ENCODE measurements around the gene ZNF613.
"Not testable (repeated sequence)": the region's sequence is repeated elsewhere in the genome, so short reads cannot be mapped to it uniquely, and the experiment has no call there.

The ZNF613 gene

DNA sequence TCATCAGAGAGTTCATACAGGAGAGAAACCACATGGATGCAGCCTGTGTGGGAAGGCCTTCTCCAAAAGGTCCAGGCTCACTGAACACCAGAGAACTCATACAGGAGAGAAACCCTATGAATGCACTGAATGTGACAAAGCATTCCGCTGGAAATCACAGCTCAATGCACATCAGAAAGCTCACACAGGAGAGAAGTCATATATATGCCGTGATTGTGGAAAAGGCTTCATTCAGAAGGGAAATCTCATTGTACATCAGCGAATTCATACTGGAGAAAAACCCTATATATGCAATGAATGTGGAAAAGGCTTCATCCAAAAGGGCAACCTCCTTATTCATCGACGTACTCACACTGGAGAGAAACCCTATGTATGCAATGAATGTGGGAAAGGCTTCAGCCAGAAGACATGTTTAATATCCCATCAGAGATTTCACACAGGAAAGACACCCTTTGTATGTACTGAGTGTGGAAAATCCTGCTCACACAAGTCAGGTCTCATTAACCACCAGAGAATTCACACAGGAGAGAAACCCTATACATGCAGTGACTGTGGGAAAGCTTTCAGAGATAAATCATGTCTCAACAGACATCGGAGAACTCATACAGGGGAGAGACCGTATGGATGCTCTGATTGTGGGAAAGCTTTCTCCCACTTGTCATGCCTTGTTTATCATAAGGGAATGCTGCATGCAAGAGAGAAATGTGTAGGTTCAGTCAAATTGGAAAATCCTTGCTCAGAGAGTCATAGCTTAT lies 17.7 kb downstream of the ZNF613 start:
- no peak for DNase-seq (ENCODE audit: low spot score)

DNA sequence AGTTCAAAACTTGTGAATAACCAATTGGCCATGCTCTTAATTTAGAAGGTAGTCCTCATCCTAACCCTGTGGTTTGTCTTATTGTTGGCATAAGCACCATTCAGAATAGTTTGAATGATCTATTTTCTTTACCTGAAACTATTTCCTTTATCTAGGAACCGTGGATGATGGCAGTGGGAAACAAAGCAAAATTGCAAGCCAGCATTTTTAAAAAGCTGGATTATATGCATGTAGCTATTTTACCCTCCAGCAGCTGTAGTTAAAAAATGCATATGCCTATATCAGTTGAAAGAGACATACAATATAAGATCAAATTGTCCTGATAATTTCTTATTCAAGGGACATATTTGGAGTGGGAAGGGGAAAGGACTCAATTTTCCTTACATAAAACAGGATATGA lies 19.3 kb downstream of the ZNF613 start:
- DNase-seq (ENCODE audit: low spot score) = no peak

DNA sequence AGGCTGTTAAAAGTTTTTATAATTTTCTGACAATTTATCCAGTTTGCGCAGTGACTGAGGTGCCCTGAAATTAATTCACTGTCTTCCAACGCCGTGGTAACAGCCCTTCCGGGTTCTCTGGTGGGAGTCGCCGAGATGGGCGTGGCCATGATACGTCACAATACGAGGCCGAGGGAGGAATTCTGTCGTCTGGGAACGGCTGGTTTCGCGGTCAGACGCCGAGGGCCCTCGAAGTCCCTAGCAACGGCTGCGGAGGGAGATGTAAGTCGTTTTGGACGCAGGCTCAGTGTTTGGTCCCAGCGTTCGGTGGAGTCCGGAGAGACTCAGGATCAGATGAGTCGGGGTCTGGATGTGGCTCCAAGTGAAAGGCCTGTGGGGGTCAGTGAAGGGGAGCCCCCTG lies 21.7 kb downstream of the ZNF613 start:
- DNase-seq (ENCODE audit: low spot score) = no peak

DNA sequence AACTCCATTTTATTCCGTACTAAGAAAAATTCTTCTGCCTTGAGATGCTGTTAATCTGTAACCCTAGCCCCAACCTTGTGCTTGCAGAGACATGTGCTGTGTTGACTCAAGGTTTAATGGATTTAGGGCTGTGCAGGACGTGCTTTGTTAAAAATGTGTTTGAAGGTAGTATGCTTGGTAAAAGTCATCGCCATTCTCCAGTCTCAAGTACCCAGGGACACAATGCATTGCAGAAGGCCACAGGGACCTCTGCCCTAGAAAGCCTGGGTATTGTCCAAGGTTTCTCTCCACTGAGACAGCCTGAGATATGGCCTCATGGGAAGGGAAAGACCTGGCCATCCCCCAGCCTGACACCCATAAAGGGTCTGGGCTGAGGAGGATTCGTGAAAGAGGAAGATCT lies 30.6 kb downstream of the ZNF613 start:
- DNase-seq (ENCODE audit: low spot score) = not testable (repeated sequence)

DNA sequence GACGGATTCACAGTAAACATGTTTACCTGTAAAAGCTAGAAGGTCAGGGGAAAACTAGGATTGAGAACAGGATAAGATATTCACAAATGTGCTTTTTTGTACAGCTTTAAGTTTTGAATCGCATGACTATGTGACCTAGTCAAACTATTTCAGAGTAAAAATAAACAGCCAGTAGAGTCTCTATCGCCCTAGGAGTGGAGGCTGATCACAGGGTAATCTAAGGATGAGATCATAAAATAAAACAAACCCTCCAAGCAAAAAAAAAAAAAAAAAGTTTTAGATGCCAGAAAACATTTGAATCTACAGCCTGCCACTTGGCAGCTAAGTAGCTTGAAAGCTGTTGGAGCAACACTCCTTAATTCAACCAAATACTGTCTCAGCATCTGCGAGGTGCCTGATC lies 32.5 kb downstream of the ZNF613 start:
- DNase-seq (ENCODE audit: low spot score) = no peak

DNA sequence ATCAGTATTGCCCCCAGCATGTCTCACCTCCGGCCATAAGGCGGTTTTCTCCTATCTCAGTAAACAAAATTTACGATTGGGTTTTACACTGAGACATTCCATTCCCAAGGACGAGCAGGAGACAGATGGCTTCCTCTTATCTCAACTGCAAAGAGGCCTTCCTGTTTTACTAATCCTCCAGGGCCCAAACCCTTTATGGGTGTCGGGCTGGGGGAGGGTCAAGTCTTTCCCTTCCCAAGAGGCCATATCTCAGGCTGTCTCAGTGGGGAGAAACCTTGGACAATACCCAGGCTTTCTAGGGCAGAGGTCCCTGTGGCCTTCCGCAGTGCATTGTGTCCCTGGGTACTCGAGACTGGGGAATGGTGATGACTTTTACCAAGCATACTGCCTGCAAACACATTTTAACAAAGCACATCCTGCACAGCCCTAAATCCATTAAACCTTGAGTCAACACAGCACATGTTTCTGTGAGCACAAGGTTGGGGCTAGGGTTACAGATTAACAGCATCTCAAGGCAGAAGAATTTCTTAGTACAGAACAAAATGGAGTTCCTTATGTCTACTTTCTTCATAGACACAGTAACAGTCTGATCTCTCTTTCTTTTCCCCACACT lies 33.5 kb downstream of the ZNF613 start:
- not testable (repeated sequence) for DNase-seq (ENCODE audit: low spot score)

DNA sequence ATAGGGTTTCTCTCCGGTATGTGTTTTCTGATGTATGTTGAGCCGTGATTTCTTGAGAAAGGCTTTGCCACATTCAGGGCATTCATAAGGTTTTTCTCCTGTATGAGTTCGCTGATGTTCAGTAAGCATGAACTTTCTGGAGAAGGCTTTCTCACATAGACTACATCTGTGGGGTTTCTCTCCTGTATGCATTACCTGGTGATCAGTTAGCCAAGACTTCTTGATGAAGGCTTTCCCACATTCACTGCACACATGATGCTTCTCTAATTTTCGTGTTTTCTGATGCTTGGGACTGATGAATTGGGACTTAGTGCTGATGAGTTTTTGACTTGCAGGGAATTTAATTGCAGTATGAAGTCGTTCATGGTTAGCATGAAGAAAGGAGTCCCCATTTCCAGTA lies 38.3 kb downstream of the ZNF613 start:
- no peak for DNase-seq (ENCODE audit: low spot score)

DNA sequence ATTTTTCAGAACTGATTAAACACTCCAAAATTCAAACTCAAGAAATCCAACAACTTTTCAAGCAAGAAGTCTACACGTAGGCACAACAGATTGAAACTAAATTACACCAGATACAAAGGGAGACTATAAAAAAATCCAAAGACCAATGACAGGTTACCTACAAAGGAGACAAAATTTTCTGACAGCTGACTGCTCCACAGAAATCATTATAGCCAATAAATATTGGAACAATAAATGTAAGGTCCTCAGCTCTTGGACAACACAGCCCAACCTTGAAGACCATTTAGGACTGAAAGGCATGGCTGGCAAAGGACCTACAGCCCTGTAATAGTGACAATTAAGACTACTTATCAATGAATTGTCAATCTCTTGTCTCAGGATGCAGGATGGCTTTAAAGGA lies 43.4 kb downstream of the ZNF613 start:
- DNase-seq (ENCODE audit: low spot score) = no peak

DNA sequence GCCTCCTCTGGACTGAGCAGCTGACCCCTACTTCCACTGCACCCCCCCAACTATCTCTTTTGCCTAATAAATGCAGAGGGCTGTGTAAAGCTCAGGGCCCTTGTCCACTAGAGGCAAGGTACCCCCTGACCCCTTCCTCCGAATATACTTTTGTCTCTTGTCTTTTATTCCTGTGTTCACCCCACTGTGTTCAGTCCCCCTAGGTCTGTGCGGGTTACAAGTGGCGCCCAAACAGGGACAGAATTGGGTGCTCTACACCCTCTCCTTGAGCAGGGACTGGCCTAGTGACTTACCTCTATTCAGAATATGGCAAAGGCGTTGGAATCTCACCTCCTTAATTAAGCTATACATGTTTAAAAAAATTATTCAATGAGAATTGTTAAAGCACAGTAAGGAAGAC lies 44.4 kb downstream of the ZNF613 start:
- no peak for DNase-seq (ENCODE audit: low spot score)

DNA sequence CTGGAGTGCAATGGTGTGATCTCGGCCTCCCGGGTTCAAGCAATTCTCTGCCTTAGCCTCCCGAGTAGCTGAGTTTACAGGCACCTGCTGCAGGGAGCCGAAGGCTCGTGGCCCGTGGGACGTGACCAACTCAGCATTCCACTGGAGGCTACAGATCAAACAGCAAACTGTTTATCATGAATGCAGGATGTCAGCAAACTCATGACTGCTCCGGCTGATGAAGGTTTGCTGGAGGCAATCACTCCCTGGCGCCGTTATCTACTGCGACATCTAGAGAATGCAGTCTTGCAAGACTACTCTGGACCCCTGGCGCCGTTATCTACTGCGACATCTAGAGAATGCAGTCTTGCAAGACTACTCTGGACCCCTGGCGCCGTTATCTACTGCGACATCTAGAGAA lies 48.5 kb downstream of the ZNF613 start:
- not testable (repeated sequence) for DNase-seq (ENCODE audit: low spot score)

DNA sequence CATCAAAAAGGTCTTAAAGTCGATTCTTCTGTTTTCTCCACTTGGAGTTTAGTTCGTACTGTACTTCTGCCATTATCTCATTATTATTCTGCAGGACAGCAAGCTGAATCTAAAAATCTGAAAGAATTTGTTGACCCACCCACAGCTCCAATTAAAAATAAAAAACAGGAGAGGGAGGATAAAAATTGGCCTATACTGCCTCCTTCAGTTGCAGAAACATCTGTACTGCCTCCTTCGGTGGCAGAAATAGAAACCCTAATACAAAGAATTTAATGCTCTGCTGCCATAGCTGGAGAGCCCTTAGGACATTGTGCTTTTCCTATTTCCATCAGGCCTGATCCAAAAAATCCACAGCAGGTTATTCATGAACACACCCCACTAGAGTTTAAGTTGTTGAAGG lies 49.6 kb downstream of the ZNF613 start:
- no peak for DNase-seq (ENCODE audit: low spot score)

DNA sequence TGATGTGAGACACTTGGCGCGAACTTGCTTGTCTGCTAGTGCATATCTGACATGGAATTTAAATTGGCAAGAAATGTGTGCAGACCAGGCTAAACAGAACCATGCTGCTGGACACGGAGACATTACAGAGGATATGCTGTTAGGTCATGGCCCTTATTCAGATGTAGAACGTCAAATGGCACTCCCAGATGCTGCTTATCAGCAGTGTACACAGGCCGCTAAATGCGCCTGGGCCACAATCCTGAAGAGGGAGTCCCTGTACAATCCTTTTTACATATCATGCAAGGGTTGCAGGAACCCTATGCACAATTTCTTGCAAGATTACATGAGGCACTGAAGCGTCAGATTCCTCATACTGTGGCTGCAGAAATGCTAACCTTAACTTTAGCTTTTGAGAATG lies 50.1 kb downstream of the ZNF613 start:
- no peak for DNase-seq (ENCODE audit: low spot score)

DNA sequence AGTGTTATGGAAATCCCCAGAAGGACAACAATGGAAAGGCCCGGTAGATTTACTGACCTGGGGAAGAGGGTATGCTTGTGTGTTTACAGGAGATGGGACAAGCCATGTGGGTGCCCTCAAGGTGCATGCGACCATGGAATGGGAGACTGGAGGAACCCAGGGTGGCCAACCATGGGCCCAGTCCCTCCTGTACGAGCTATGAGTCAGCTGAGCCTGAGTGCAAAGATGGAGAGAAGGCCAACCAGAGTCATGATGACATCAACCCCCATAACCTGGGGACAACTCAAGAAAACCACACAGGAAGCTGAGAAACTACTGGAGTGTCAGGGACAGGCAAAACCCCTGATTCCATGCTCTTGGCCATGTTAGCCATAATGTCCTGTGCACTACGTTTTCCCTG lies 51.6 kb downstream of the ZNF613 start:
- DNase-seq (ENCODE audit: low spot score) = no peak

DNA sequence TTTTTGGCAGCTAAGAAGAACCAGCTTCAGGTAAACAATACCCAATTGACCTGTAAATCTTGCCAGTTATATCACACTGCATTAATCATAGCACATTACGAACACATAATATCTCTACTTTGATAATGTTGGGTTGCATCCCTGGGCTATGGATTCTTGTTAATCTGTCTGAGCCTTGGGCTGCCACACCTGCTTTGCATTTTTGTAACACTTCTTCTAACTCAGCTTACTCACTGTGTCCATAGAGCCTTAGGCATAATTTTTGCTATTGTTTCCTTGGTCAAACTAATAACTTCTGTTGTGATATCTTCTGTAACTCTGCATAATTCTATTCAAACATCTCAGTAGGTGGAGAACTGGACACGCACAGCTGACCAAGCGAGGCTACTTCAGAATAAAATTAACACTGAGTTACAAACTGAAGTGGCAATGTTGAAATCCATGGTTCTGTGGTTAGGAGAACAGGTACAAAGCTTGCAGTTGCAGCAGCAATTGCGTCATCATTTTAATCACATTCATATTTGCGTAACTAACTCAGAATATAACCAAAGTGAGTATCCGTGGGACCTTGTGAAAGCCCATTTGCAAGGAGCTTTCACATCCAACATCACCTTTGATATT lies 53.0 kb downstream of the ZNF613 start:
- DNase-seq (ENCODE audit: low spot score) = no peak

DNA sequence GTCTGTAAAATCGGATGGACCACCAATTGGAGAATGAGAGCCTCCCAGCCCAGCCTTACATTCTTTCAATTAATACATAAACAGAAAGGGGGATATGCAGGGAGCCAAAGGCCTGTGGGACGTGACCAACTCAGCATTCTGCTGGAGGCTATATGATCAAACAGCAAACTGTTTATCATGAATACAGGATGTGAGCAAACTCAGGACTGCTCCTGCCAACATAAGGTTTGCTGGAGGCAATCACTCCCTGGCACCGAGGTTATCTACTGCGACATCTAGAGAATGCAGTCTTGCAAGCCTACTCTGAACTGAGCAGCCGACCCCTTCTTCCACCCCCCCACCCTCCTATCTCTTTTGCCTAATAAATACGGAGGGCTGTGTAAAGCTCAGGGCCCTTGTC lies 53.7 kb downstream of the ZNF613 start:
- not testable (repeated sequence) for DNase-seq (ENCODE audit: low spot score)

DNA sequence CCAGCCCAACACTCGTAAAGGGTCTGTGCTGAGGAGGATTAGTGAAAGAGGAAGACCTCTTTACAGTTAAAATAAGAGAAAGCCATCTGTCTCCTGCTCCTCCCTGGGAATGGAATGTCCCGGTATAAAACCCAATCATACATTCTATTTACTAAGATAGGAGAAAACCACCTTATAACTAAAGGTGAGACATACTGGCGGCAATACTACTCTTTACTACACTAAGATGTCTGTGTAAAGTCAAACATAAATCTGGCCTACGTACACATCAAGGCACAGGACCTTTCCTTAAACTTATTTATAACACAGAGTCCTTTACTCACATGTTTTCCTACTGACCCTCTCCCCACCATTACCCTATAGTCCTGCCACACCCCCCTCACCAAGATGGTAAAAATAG lies 56.1 kb downstream of the ZNF613 start:
- no peak for DNase-seq (ENCODE audit: low spot score)

DNA sequence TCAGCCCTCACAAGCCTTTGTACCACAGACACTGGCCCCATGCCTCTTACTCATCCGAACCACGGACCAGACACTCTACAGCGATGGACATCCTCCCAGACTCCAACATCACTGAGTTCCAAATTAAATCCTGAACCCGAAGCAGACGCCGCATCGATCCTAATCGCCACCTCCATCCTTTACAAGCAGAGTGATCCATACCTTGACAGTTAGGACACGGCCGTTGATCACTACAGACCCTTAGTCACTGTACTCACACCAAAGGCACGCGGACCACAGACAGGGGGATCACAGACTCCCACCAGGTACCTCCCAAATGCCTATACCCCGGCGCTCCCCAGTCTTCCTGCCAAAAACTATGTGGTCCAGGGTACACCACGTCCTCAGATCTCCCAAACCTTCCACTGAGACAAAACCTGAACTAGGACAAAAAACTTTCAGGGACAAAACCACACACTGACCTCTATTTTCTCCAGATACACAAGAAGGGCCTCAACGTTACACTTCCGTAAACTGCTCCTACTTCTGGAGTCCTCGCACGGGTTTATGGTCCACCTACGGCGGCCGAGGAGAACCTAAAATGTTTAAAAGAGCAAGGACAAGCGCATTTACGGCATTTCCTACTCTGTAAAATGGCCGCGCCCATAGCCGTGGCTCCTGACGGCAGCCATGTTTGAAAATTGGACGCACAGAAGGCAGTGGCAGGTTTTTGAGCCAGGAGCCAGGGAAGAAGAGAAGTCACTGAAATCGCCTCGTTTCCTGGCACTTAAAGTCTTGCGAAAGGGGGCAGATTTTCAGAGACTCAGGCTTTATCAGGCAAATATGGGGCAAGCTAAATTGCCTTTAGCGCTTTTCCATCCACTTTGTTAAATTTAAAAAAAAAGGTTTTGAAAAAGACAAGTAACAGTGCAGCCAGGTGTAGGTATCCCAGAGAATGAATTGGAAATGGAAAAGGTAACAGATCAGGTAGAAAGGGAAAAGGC lies 59.3 kb downstream of the ZNF613 start, which contains the start of gene ZNF350:
ZNF350 (minus strand) TSS at position 532 of the 983 bp plus-strand sequence. CDS start 12,480 bp downstream, outside the sequence.
- no peak for DNase-seq (ENCODE audit: low spot score)

DNA sequence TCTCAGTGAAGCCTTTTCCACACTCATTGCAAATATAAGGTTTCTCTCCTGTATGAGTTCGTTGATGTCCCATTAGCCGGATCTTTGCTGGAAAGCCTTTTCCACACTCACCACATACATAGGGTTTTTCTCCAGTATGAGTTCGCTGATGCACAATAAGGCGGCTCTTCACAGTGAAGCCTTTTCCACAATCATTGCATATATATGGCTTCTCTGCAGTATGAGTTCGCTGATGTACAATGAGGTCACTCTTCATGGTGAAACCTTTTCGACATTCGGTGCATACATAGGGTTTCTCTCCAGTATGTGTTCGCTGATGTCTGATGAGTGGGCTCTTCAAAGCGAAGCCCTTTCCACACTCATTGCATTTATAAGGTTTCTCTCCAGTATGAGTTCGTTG lies 66.2 kb downstream of the ZNF613 start:
- DNase-seq (ENCODE audit: low spot score) = no peak

DNA sequence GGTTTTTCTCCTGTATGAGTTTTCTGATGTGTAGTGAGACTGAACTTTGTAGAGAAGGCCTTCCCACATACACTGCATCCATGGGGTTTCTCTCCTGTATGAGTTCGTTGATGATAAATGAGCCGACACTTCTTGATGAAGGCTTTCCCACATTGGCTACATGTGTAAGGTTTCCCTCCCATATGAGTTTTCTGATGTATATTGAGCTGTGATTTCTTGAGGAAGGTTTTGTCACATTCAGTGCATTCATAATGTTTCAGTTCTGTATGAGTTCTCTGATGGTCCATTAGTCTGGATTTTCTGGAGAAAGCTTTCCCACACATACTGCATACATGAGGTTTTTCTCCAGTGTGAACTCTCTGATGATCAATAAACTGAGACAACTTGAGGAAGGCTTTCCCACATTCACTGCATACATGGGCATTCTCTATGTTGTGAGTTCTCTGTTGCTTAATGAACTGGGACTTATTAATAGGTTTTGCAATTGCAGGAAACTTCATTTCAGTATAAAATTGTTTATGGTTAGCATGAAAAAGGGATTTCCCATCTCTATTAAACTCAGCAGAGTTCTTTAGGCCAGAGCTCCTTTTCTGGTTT lies 66.9 kb downstream of the ZNF613 start:
- no peak for DNase-seq (ENCODE audit: low spot score)
